SK-N-SH (cell line): ENCODE data around the gene SPDYA. TPM values are rescaled to one million over a fixed set of nuclear protein-coding genes. Genes with fewer than 3 reads are reported as not detected.

Experiments used
- CTCF ChIA-PET: fragments of 300-600, 350-600 bp; formaldehyde crosslinking; extraction: SDS; loops from one replicate; lab custom pipeline; 2021; lab: Yijun Ruan, JAX
- POLR2A ChIA-PET: fragments of 350-600 bp; sonication (Branson Sonifier 250); formaldehyde crosslinking; extraction: SDS; loops from one replicate; lab custom pipeline; 2020; ENCODE audit warnings: antibody characterized with exemption, inconsistent platforms; lab: Yijun Ruan, JAX
- DNase-seq: peaks from one replicate; pipeline ENCODE4 v3.0.0; 2012
- H2AFZ ChIP-seq: fragments of 200-600 bp; sonication (generic); 2 replicates; pipeline ENCODE4 v1.8.1; 2016; ENCODE audit warnings: antibody characterized with exemption, mild to moderate bottlenecking, low read depth
- H3F3A ChIP-seq: fragments of 200-600 bp; sonication (generic); replicated peaks from 2 replicates; pipeline ENCODE3; 2016; ENCODE audit warnings: antibody characterized with exemption, mild to moderate bottlenecking; ENCODE audit not compliant: insufficient read depth
- H3K27ac ChIP-seq, 2 experiments: fragments of 200-500 bp in 1 of 2; fragments of 200-600 bp in 1 of 2; sonication (Bioruptor generic) in 1 of 2; sonication (generic), shearing (Covaris generic) in 1 of 2; 2 replicates each; pipeline versions ENCODE4 v1.5.1 to v1.6.1; 2014 to 2016; ENCODE audit warnings: low read depth in 2 of 2, inconsistent platforms in 1 of 2, low read length in 1 of 2, mild to moderate bottlenecking in 1 of 2, mixed read lengths in 1 of 2
- H3K27me3 ChIP-seq: fragments of 200-600 bp; sonication (generic), shearing (Covaris generic); 2 replicates; pipeline ENCODE4 v1.6.1; 2016; ENCODE audit warnings: mixed run types; ENCODE audit not compliant: insufficient read depth
- H3K36me3 ChIP-seq, 2 experiments: fragments of 200-500 bp in 1 of 2; fragments of 200-600 bp in 1 of 2; sonication (Bioruptor generic) in 1 of 2; sonication (generic) in 1 of 2; replicated peaks in 1 of 2; 2 replicates each; pipeline versions ENCODE3 to v1.5.1; 2014 to 2016; ENCODE audit warnings: low read length in 1 of 2, mild to moderate bottlenecking in 1 of 2; ENCODE audit not compliant: insufficient read depth in 2 of 2, control insufficient read depth in 1 of 2
- H3K4me1 ChIP-seq, 2 experiments: fragments of 200-500 bp in 1 of 2; fragments of 200-600 bp in 1 of 2; sonication (Bioruptor generic) in 1 of 2; sonication (generic), shearing (Covaris generic) in 1 of 2; 2 replicates each; pipeline versions ENCODE4 v1.5.1 to v1.6.1; 2014 to 2016; ENCODE audit warnings: low read depth in 1 of 2, low read length in 1 of 2, mixed run types in 1 of 2; ENCODE audit not compliant: insufficient read depth in 2 of 2, control insufficient read depth in 1 of 2
- H3K4me2 ChIP-seq: fragments of 200-600 bp; sonication (generic), shearing (Covaris generic); 2 replicates; pipeline ENCODE4 v1.6.1; 2017; ENCODE audit warnings: mixed run types
- H3K4me3 ChIP-seq, 2 experiments: fragments of 200-500 bp in 1 of 2; fragments of 200-600 bp in 1 of 2; sonication (Bioruptor generic) in 1 of 2; sonication (generic), shearing (Covaris generic) in 1 of 2; 2 replicates each; pipeline versions ENCODE4 v1.5.1 to v1.8.1; 2014 to 2016; ENCODE audit warnings: low read depth in 2 of 2, inconsistent platforms in 1 of 2, low read length in 1 of 2, mild to moderate bottlenecking in 1 of 2, mixed read lengths in 1 of 2, moderate library complexity in 1 of 2
- H3K79me2 ChIP-seq: fragments of 200-600 bp; sonication (generic); 2 replicates; pipeline ENCODE4 v1.8.1; 2017; ENCODE audit warnings: mild to moderate bottlenecking; ENCODE audit not compliant: insufficient read depth
- H3K9ac ChIP-seq: fragments of 200-600 bp; sonication (generic); 2 replicates; pipeline ENCODE4 v1.6.1; 2017; ENCODE audit warnings: mixed run types
- H3K9me2 ChIP-seq: fragments of 200-600 bp; sonication (generic); 2 replicates; pipeline ENCODE4 v1.6.1; 2017; ENCODE audit warnings: mixed run types
- H3K9me3 ChIP-seq: fragments of 200-600 bp; sonication (generic); 2 replicates; pipeline ENCODE4 v1.6.1; 2017; ENCODE audit warnings: mixed run types, mild to moderate bottlenecking, moderate library complexity
- H4K20me1 ChIP-seq: fragments of 200-600 bp; sonication (generic); 2 replicates; pipeline ENCODE4 v1.6.1; 2017; ENCODE audit warnings: mild to moderate bottlenecking, mixed run types; ENCODE audit not compliant: insufficient read depth
- ELF1 ChIP-seq: IDR thresholded peaks from 2 replicates; pipeline ENCODE4 v1.4.0; 2012
- EP300 ChIP-seq, 2 experiments: IDR thresholded peaks; 2 replicates each; pipeline versions ENCODE4 v1.4.0 to v1.6.1; 2012; ENCODE audit warnings: borderline replicate concordance in 1 of 2, low read depth in 1 of 2, low read length in 1 of 2
- FOXJ3 ChIP-seq: sonication (generic); formaldehyde crosslinking; IDR thresholded peaks from 2 replicates; pipeline ENCODE4 v1.5.1; 2020; ENCODE audit warnings: mild to moderate bottlenecking, missing genetic modification reagents
- NRF1 ChIP-seq: IDR thresholded peaks from 2 replicates; pipeline ENCODE4 v1.6.1; 2012; ENCODE audit warnings: low read depth, mild to moderate bottlenecking, low read length
- POLR2AphosphoS5 ChIP-seq: IDR thresholded peaks from 2 replicates; pipeline ENCODE4 v1.6.1; 2012; ENCODE audit warnings: low read depth, low read length
- RXRA ChIP-seq: IDR thresholded peaks from 2 replicates; pipeline ENCODE4 v1.4.0; 2012; ENCODE audit warnings: low read depth, mild to moderate bottlenecking, borderline replicate concordance
- WGBS: methylation state at CpG from one replicate; pipeline ENCODE4 v1.1.6; 2017; ENCODE audit warnings: low lambda C conversion rate; 5-methylcytosine and 5-hydroxymethylcytosine counted together
- polyA plus RNA-seq, 3 experiments: library from polyadenylated mRNA; depleted of rRNA; stranded (reverse); fragments of >200 nt; gene quantifications; 2 replicates each; pipeline ENCODE4 v1.2.3, GENCODE V29; 2012
- TF ChIP-seq, protein P1 (sequence below): IDR thresholded peaks from 2 replicates; pipeline ENCODE4 v1.6.1; 2012; ENCODE audit warnings: mild to moderate bottlenecking, low read depth, low read length, moderate library complexity
- TF ChIP-seq, protein P2 (sequence below): IDR thresholded peaks from 2 replicates; pipeline ENCODE4 v1.4.0; 2012; ENCODE audit warnings: low read depth, borderline replicate concordance
- TF ChIP-seq, protein P3 (sequence below): fragments of 150-350 bp; IDR thresholded peaks from 2 replicates; pipeline ENCODE4 v1.6.1; 2017; ENCODE audit warnings: antibody characterized with exemption, low read length, low read depth, borderline replicate concordance

Gene SPDYA
- polyA plus RNA-seq, 1 of the 3 experiments (the other 2 are of a cell fraction) = not detected

DNA sequence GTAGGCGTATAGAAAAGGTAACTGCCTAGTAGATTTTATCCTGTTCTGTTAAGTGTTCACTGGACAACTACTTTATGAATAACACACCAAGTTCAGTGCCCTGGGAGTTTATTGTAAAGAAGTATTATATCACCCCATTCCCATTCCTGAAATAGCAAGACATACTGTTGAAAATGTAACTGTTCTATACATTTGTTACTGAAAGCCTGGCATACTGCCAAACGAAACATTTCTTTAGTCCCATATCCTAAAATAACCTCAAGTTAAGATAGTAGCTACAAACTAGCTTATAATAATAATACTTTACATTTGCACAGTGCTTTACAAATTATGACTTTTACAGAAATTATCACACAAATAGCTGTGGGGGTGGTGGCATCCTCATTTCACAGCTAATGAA is 25.1 kb downstream of the SPDYA start:
- Histone ChIP-seq H3K9me3 (no peaks in the 10 kb centered on the region), H2AFZ (no peak overlapping the region), H3K27me3 (no peaks in the 10 kb centered on the region), H3K36me3 (peaks cover 0 to 7% of the 10 kb centered on the region in 2 experiments), H3K27ac (no peak overlapping the region), H3K4me3 (no peak overlapping the region), H3K9ac (no peak overlapping the region), H4K20me1 (no peaks in the 10 kb centered on the region), H3K4me1 (no peaks in the 10 kb centered on the region), H3K79me2 (no peaks in the 10 kb centered on the region), H3K9me2 (no peaks in the 10 kb centered on the region), H3K4me2 (no peak overlapping the region), H3F3A (peaks cover 6% of the 10 kb centered on the region)
- CTCF ChIA-PET = interaction anchor here (1.0 to 1.2 kb wide), 2 partner anchors 9 to 15 kb away, joined by 4 to 5 read pairs; no protein-coding TSS in a partner anchor
- POLR2A ChIA-PET = no interaction called here
- TF ChIP-seq, protein P1, sequence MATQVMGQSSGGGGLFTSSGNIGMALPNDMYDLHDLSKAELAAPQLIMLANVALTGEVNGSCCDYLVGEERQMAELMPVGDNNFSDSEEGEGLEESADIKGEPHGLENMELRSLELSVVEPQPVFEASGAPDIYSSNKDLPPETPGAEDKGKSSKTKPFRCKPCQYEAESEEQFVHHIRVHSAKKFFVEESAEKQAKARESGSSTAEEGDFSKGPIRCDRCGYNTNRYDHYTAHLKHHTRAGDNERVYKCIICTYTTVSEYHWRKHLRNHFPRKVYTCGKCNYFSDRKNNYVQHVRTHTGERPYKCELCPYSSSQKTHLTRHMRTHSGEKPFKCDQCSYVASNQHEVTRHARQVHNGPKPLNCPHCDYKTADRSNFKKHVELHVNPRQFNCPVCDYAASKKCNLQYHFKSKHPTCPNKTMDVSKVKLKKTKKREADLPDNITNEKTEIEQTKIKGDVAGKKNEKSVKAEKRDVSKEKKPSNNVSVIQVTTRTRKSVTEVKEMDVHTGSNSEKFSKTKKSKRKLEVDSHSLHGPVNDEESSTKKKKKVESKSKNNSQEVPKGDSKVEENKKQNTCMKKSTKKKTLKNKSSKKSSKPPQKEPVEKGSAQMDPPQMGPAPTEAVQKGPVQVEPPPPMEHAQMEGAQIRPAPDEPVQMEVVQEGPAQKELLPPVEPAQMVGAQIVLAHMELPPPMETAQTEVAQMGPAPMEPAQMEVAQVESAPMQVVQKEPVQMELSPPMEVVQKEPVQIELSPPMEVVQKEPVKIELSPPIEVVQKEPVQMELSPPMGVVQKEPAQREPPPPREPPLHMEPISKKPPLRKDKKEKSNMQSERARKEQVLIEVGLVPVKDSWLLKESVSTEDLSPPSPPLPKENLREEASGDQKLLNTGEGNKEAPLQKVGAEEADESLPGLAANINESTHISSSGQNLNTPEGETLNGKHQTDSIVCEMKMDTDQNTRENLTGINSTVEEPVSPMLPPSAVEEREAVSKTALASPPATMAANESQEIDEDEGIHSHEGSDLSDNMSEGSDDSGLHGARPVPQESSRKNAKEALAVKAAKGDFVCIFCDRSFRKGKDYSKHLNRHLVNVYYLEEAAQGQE = no peak
- TF ChIP-seq, protein P2, sequence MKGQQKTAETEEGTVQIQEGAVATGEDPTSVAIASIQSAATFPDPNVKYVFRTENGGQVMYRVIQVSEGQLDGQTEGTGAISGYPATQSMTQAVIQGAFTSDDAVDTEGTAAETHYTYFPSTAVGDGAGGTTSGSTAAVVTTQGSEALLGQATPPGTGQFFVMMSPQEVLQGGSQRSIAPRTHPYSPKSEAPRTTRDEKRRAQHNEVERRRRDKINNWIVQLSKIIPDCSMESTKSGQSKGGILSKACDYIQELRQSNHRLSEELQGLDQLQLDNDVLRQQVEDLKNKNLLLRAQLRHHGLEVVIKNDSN = no peak
- TF ChIP-seq NRF1 (no peak), FOXJ3 (CRISPR knock-in tag) (no peak), POLR2AphosphoS5 (no peak), ELF1 (no peak)
- TF ChIP-seq, protein P3, sequence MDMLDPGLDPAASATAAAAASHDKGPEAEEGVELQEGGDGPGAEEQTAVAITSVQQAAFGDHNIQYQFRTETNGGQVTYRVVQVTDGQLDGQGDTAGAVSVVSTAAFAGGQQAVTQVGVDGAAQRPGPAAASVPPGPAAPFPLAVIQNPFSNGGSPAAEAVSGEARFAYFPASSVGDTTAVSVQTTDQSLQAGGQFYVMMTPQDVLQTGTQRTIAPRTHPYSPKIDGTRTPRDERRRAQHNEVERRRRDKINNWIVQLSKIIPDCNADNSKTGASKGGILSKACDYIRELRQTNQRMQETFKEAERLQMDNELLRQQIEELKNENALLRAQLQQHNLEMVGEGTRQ = no peak
- no peak for DNase-seq
- 62% methylated on average over 2 of the region's 2 CpGs for WGBS

DNA sequence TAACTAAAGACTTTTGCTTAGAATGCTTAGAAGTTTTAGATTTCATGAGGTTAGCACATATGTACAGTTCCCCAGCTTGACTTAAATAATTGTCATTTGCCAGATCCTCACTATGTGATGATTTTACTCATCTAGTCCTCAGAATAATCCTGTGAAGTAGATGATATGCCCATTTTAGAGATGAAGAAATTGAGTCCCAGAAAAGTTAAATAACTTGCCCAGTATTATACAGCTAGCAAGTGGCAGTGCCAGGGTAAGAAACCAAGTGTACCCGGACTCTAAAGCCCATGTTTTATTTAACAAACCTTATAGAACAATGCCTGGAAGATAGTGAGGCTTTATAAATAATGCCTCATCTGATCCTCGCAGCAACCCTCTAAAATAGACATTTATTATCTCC is 28.3 kb downstream of the SPDYA start:
- DNase-seq = no peak
- Histone ChIP-seq H3F3A (peaks cover 6% of the 10 kb centered on the region), H3K9me3 (no peaks in the 10 kb centered on the region), H3K4me1 (no peaks in the 10 kb centered on the region), H3K27ac (no peak overlapping the region), H4K20me1 (no peaks in the 10 kb centered on the region), H3K9me2 (no peaks in the 10 kb centered on the region), H3K79me2 (no peaks in the 10 kb centered on the region), H3K4me2 (no peak overlapping the region), H2AFZ (no peak overlapping the region), H3K9ac (no peak overlapping the region), H3K4me3 (no peak overlapping the region), H3K36me3 (peaks cover 1 to 9% of the 10 kb centered on the region in 2 experiments), H3K27me3 (no peaks in the 10 kb centered on the region)
- POLR2A ChIA-PET = no interaction called here
- 84% methylated on average over 2 of the region's 2 CpGs for WGBS
- CTCF ChIA-PET = interaction anchor here (0.6 to 1.1 kb wide), 3 partner anchors 17 to 115 kb away, joined by 3 to 4 read pairs (median 3); no protein-coding TSS in a partner anchor
- TF ChIP-seq EP300 (IDR thresholded peaks at IDR 0.05; ENCODE audit: borderline replicate concordance in 1 of 2, low read depth in 1 of 2, low read length in 1 of 2) (no peak), RXRA (no peak)
- TF ChIP-seq, protein P1 = no peak
- TF ChIP-seq, all 33 proteins: peak for 0
